ENCODE results near the gene TMEM121. TPM values are rescaled to one million over a fixed set of nuclear protein-coding genes. Genes with fewer than 3 reads are reported as not detected.
"Not testable (repeated sequence)": the region's sequence is repeated elsewhere in the genome, so short reads cannot be mapped to it uniquely, and the experiment has no call there.

Gene TMEM121
- total RNA-seq, 1 experiment from 2014 or later: 1.0 TPM

- H3K27me3 ChIP-seq (ENCODE audit: insufficient read depth, low read depth); intact Hi-C loops (cut with micrococcal nuclease; ENCODE audit: unreplicated experiment); H4K20me1 ChIP-seq (ENCODE audit: insufficient read depth); H3K4me1 ChIP-seq (replicated peaks; ENCODE audit: insufficient read depth); H3K4me3 ChIP-seq; H3K27ac ChIP-seq; H3K4me2 ChIP-seq; POLR2A ChIA-PET (ENCODE audit: unreplicated experiment); H3K79me2 ChIP-seq (ENCODE audit: low read depth); H3K36me3 ChIP-seq (ENCODE audit: low read depth); BruUV-seq (replicated peaks); H2AFZ ChIP-seq; H3K9me3 ChIP-seq (ENCODE audit: insufficient read depth, low read depth); CTCF ChIA-PET; H3K9me2 ChIP-seq (ENCODE audit: insufficient read depth); DNase-seq: not testable (repeated sequence)
- H3F3A ChIP-seq (ENCODE audit: insufficient read depth, low read depth): peaks cover 17% of the 10 kb centered on the region
Measured at GRCh38 chr14:105567164-105568103, 41.1 kb downstream of the TMEM121 start.

- H4K20me1 ChIP-seq (ENCODE audit: insufficient read depth); H2AFZ ChIP-seq; intact Hi-C loops (cut with micrococcal nuclease; ENCODE audit: unreplicated experiment); CTCF ChIA-PET; DNase-seq; H3K4me1 ChIP-seq (replicated peaks; ENCODE audit: insufficient read depth); H3K4me3 ChIP-seq; POLR2A ChIA-PET (ENCODE audit: unreplicated experiment); H3K4me2 ChIP-seq; H3K36me3 ChIP-seq (ENCODE audit: low read depth); H3K27ac ChIP-seq; H3K27me3 ChIP-seq (ENCODE audit: insufficient read depth, low read depth); H3K9me3 ChIP-seq (ENCODE audit: insufficient read depth, low read depth); H3K79me2 ChIP-seq (ENCODE audit: low read depth); BruUV-seq (replicated peaks); H3K9me2 ChIP-seq (ENCODE audit: insufficient read depth): not testable (repeated sequence)
- peaks cover 17% of the 10 kb centered on the region for H3F3A ChIP-seq (ENCODE audit: insufficient read depth, low read depth)
Measured at GRCh38 chr14:105568140-105568843, 41.9 kb downstream of the TMEM121 start.

GRCh38 chr14:105568859-105569766, 42.7 kb downstream of the TMEM121 start:
- Histone ChIP-seq H3K79me2 (ENCODE audit: low read depth) (no peaks in the 10 kb centered on the region), H3K4me1 (replicated peaks; ENCODE audit: insufficient read depth) (no peaks in the 10 kb centered on the region), H3F3A (ENCODE audit: insufficient read depth, low read depth) (peaks cover 17% of the 10 kb centered on the region), H3K4me2 (no peak overlapping the region), H3K4me3 (no peak overlapping the region), H3K36me3 (ENCODE audit: low read depth) (no peaks in the 10 kb centered on the region), H4K20me1 (ENCODE audit: insufficient read depth) (no peaks in the 10 kb centered on the region), H3K27ac (no peak overlapping the region), H3K27me3 (ENCODE audit: insufficient read depth, low read depth) (no peaks in the 10 kb centered on the region), H3K9me2 (ENCODE audit: insufficient read depth) (no peaks in the 10 kb centered on the region), H2AFZ (no peak overlapping the region), H3K9me3 (ENCODE audit: insufficient read depth, low read depth) (no peaks in the 10 kb centered on the region)
- no peak for DNase-seq
- no TSS peak for BruUV-seq (replicated peaks)
- ChIA-PET CTCF (no interaction called here), POLR2A (ENCODE audit: unreplicated experiment) (no interaction called here)
- TF ChIP-seq EZH2 (IDR thresholded peaks at IDR 0.05; ENCODE audit: low read depth) (no peak), CTCF (conservative IDR thresholded peaks at IDR 0.05) (no peak)
- intact Hi-C loops (cut with micrococcal nuclease; ENCODE audit: unreplicated experiment): no loop called here
